Vagina (tissue), 2 donors: Measurements from ENCODE around the gene PCDHB12.

Experiments
- POLR2A ChIP-seq, 2 donors: fragments of 450-650 bp; IDR thresholded peaks; one replicate each; pipeline ENCODE4 v1.6.1; 2017; ENCODE audit warnings: antibody characterized with exemption in 2 of 2, mild to moderate bottlenecking in 2 of 2, moderate library complexity in 2 of 2
- TF ChIP-seq, protein P1 (sequence below), 3 experiments: fragments of 450-650 bp in 2 of 3; fragments of 200-600 bp in 1 of 3; sonication (generic) in 1 of 3; IDR thresholded peaks; one replicate each; pipeline ENCODE4 v1.5.1; 2017 to 2019; ENCODE audit warnings: antibody characterized with exemption in 3 of 3, mild to moderate bottlenecking in 2 of 3, moderate library complexity in 2 of 3

GRCh38 chr5:141234109-141234667 is 25.7 kb downstream of the PCDHB12 start:
- TF ChIP-seq POLR2A (IDR thresholded peaks at IDR 0.05): no peak
- TF ChIP-seq, protein P1, sequence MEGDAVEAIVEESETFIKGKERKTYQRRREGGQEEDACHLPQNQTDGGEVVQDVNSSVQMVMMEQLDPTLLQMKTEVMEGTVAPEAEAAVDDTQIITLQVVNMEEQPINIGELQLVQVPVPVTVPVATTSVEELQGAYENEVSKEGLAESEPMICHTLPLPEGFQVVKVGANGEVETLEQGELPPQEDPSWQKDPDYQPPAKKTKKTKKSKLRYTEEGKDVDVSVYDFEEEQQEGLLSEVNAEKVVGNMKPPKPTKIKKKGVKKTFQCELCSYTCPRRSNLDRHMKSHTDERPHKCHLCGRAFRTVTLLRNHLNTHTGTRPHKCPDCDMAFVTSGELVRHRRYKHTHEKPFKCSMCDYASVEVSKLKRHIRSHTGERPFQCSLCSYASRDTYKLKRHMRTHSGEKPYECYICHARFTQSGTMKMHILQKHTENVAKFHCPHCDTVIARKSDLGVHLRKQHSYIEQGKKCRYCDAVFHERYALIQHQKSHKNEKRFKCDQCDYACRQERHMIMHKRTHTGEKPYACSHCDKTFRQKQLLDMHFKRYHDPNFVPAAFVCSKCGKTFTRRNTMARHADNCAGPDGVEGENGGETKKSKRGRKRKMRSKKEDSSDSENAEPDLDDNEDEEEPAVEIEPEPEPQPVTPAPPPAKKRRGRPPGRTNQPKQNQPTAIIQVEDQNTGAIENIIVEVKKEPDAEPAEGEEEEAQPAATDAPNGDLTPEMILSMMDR (IDR thresholded peaks at IDR 0.05): no peak
